Endometrial microvascular endothelial cells (primary cell): ENCODE results near the gene LETM1. TPM values are rescaled to one million over a fixed set of nuclear protein-coding genes. Genes with fewer than 3 reads are reported as not detected.

Experiments used
- in situ Hi-C: cut with HindIII; loops from 2 replicates; pipeline ENCODE4 v1.10.0; 2017; ENCODE audit warnings: low sequenced_read_pairs, low pct_unique_long_range_greater_than_20kb; ENCODE audit errors: inconsistent ontology term
- total RNA-seq: library from RNA; depleted of rRNA; stranded (reverse); fragments of >200 nt; gene quantifications from one replicate; pipeline ENCODE4 v1.2.3, GENCODE V29; 2015; ENCODE audit errors: inconsistent ontology term

The LETM1 gene
- total RNA-seq, 1 donor from 2014 or later: 53.4 TPM

- in situ Hi-C loops: no loop called here
Measured at GRCh38 chr4:1874201-1874600, 18.2 kb upstream of the LETM1 start.

GRCh38 chr4:1873776-1874175, 17.8 kb upstream of the LETM1 start:
- in situ Hi-C loops: no loop called here

- in situ Hi-C loops: no loop called here
Measured at GRCh38 chr4:1873291-1873690, 17.3 kb upstream of the LETM1 start.

DNA sequence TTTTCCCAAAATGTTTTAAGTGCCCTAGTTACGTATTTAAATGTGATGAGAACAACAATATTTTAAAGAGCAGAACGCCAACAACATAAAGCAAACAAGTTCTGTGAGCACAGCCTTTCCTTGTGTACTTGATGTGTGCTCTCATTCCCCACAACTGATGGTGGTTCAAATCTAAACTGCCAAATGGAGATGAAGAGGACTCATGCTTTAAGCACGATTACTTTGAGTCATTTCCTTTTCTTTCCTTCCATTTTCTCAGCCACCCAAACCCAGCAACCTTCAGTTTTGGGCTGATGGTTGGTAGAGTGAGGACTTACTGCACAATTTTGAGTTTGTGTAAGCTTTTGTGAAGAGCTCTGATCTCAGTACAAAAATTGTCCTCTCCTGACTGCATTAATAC, 16.9 kb upstream of the LETM1 start:
- in situ Hi-C loops: no loop called here

DNA sequence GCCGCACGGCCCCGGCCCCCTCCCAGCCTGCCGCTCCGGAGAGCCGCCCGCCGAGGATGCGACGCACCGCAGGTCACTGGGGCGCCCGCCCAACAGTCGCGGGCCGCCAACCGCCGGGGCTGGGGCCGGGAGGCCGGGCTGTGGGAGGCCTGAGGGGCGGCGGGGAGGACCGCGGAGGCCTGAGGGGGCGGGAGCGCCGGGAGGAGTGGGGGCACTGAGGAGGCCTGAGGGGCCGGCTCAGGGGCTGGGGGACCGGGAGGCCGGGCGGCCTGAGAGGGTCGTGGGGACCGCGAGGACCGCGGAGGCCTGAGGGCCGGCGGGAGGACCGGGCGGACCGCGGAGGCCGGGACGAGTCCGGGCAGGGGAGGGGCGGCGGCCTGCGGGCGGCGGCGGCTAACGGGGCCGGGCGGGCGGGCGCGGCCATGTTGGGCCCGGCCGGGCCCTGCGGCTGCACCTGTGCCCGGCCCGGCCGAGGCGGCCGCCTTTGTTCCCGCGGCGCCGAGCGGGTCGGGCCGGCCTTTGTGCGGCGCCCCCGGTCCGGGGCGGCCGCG, 15.6 kb upstream of the LETM1 start:
- in situ Hi-C loops: no loop called here

DNA sequence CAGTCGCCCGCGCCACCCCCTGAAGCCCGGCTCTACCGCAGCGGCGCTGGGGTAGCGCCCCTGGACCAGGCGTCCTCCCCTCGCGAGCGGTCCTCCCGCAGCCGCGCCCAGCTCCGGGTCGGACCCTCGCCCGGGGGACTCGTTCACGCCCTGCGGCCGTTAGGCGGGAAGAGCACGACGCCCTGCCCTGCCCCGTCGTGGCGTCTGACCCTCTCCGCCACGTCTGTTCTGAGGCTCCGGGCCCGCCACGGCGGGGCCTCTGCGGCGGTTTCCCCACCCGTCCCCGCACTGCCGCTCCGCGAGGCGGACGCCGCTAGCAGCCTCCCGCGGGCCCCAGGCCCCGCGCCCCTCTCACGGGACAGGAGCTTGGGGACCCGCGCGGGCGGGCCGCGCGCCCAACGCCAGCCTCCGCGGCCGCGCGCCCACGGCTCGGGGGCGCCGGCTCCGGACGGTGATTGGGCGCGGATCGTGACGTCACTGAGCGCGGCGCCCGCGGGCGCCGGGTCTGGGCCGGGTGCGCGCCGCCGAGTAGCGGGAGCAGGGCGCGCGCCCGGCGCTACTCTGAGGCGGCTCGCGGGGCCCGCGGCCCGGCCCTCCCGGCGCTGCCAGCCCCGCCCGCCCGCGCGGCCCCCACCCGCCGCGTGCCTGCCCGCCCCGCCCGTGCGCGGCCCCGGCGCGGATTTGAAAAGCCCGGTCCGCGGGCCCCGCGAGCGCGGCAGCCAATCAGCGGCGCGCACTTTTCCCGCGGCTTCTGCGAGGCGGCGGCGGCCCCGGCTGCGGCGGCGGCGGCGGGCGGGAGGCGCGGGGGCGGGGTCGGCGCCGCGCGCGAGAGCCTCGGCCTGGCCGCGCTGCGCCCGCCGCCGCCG, 14.9 kb upstream of the LETM1 start, which contains the start of gene NSD2:
TSS of gene NSD2 (plus strand) at position 816 of the 866 bp plus-strand sequence. CDS start 29,262 bp downstream, outside the sequence.
- in situ Hi-C loops: no loop called here

DNA sequence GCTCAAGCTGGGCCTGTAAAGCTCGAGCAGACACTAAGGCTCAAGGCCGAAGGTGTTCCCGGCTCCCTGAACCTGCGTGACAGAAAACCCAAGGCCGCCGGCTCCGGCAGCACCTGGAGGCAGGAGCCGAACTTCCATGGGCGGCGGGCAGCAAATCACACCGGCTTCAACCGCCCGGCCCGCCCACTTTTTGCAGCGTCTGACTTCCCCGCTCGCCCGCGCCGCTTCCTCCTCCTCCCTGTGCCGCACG, 14.3 kb upstream of the LETM1 start:
- in situ Hi-C loops: no loop called here

DNA sequence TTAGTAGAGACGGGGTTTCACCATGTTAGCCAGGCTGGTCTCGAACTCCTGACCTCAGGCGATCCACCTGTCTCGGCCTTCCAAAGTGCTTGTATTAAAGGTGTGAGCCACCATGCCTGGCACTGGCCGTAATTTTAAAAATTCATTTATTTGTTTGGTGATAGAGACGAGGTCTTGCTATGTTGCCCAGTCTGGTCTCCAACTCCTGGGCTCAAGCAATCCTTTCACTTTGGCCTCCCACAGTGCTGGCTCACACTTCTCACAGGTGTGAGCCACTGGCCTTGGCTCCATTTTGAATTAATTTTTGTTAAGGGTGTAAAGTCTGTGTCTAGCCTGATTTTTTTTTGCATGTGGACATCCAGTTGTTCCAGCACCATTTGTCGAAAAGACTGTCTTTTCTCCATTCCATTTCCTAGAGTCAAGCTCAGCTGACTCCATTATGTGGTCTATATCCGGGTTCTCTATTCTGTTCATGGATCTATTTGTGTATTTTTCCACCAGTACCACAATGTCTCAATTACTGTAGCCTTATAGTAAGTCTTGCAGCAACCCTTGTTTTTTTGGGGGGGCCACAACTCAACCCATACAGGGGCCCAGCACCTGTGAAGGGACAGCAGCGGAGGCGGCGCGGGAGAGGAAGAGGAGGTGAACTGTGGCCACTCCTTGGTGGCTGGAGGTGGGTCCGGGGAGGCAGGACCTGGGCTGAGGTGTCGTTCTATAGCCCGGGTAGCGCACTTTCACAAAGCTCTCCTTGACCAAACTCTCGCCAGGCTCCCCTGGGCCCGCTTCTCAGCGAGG, 13.8 kb upstream of the LETM1 start:
- in situ Hi-C loops: no loop called here

DNA sequence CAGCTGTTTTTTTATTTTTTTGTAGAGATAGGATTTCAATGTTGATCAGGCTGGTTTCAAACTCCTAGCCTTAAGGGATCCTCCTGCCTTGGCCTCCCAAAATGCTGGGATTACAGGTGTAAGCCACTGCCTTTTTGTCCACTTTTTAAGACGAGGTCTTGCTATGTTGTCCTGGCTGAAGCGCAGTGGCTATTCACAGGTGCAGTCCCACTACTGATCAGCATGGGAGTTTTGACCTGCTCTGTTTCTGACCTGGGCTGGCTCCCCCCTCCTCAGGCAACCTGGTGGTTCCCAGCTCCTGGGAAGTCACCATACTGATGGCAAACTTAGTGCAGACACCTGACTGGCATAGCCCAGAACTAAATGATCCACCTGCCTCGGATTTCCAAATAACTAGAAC, 13.0 kb upstream of the LETM1 start:
- in situ Hi-C loops: no loop called here

GRCh38 chr4:1868293-1868692, 12.3 kb upstream of the LETM1 start:
- in situ Hi-C loops: no loop called here

DNA sequence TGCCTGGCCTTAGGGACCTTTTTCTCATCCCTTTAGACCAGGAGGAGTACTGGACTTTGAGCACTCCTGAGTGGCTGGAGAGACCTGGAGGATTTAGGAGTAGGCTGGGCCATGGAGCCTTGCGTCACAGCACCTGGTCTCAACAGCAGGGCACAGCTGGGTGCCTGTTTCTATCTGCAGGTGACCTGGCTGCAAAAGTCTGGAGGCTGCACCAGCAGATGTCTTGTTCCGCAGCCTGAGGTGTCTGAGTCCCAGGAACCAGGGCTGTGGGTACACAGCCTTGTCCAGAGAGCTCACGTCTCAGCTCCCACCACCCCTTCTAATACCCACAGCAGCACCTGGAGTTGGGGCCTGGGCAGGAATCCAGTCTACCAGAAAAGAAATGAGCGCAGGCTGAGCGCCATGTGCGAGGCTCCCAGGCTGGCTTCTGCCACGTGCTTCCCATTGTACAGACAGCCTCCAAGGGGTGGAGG, 10.3 kb upstream of the LETM1 start:
- in situ Hi-C loops: no loop called here

DNA sequence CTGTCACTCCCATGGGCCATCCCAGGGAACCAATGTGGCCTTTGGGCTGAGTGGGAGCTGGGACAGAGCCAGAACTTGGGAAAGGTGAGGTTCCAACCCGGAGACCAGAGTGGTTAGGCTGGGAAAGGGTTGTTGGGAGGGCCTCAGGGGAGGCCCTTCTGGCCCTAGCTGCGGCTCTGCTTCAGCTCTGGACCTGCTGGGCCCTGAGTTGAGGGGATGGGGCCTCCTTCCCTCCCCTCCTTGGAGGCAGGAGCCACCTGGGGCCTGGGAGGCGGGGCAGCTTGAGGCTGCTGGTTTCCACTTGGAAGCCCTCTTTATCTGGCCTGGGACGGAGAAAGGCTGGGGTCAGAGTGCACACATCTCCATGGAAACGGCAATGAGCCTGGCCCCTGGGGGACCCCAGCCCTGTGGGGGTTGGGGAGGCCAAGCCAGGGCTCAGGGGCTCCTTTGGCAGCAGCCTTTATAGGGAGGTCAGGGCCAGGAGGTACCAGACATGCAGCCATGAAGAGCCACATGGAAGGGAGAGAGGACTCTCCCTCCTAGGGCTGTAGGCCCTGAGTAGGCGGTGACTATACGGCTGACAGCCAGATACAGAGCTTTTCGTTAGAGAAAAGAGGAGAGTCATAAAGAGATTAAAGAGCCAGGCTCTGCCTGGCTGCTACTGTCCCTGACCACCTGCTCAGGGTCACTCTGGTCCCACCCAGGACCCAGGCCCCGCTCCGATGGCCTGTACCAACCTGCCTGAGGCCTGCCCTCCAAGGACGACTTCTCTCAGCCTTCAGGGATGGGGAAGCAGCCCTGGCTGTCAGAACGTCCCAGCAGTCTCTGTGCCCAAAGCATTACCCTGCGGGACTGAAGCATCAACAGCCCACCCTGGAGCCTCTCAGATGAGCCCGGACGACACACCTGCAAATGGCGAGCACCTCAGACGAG, 8.4 kb upstream of the LETM1 start:
- in situ Hi-C loops: no loop called here

DNA sequence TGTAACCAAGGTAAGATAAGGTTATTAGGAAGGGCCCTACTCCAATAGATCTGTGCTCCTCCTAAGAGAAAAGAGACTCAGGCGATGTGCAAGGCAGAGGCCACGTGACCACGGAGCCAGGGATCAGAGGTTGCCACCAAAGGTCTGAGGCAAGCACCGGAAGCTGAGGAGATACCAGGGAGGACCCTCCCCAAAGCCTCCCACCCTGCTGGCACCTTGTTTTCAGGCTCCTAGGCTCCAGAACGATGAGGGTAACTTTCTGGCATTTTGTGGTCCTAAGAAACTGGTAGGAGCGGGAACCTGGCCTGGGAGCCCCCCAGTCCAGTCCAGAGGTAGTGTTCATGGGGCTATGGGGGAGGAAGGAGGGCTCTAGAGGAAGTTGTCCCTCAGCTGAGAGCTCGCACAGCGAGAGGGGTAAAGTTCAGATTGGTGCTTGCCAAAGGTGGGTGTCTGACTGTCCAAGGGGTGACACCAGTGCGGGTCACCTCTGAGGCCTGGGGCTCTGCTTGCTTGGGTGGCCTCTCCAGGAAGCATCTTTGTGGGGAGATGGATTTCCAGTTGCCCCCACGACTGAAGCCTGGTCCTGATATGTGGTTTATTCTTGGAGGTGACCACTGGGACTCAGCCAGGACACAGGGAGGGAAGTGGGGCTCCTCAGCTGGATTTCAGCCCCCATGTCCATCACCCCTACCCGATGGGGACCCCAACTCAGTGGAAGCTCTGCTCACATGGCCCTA, 7.5 kb upstream of the LETM1 start:
- in situ Hi-C loops: no loop called here

DNA sequence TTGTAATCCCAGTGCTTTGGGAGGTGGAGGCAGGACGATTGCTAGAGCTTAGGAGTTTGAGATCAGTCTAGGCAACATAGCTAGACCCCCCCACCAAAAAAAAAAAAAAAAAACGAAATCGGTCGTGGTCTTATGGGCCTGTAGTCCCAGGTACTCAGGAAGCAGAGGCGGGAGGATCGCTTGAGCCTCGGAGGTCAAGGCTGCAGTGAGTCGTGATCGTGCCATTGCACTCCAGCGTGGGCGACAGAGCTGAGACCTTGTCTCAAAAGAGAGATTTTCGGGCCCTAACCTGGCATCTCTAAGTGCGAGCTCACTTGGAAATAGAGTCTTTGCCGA, 7.0 kb upstream of the LETM1 start:
- in situ Hi-C loops: no loop called here

GRCh38 chr4:1862055-1862911, 6.3 kb upstream of the LETM1 start:
- in situ Hi-C loops: no loop called here

DNA sequence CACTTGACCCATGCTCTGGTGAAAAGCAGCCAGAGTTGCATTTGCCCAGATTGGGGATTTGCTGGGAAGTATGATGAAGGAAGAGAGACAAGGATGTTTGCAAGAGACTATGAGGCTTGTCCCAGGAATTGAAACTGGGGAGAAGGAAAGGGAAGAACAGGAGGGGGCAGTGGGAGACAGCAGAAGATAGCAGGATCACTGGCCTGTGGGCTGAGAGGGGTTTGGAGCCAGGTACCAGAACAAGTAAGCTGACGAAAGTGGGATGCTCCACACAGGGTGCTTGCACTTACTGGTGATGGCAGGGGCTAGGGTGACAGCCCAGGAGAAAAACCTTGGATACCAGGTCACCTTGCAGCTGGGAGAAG, 3.4 kb upstream of the LETM1 start:
- in situ Hi-C loops: no loop called here

- in situ Hi-C loops: no loop called here
Measured at GRCh38 chr4:1857931-1858330, 2.0 kb upstream of the LETM1 start.
